Nephron progenitor cell (in vitro differentiated cells): Measurements from ENCODE around the gene PCSK2.

Experiments used
- DNase-seq: peaks from one replicate; pipeline ENCODE4 v3.0.0; 2021
- H3K27ac Mint-ChIP-seq: 2 replicates; pipeline ENCODE4 v1.8.0; 2021; ENCODE audit warnings: mild to moderate bottlenecking, moderate library complexity, mixed read lengths
- H3K27me3 Mint-ChIP-seq: 2 replicates; pipeline ENCODE4 v1.8.0; 2021; ENCODE audit warnings: mild to moderate bottlenecking, low read depth, mixed read lengths; ENCODE audit not compliant: poor library complexity
- H3K36me3 Mint-ChIP-seq: 2 replicates; pipeline ENCODE4 v1.8.0; 2021; ENCODE audit warnings: low read depth, mixed read lengths
- H3K4me1 Mint-ChIP-seq: 2 replicates; pipeline ENCODE4 v1.8.0; 2021; ENCODE audit warnings: mixed read lengths
- H3K4me3 Mint-ChIP-seq: 2 replicates; pipeline ENCODE4 v1.8.0; 2021; ENCODE audit warnings: mild to moderate bottlenecking, moderate library complexity, mixed read lengths
- H3K9me3 Mint-ChIP-seq: 2 replicates; pipeline ENCODE4 v1.8.0; 2021; ENCODE audit warnings: mild to moderate bottlenecking, moderate library complexity, mixed read lengths
- CTCF ChIP-seq: fragments of 200-600 bp; sonication (generic); IDR thresholded peaks from 2 replicates; pipeline ENCODE4 v1.5.0; 2021; ENCODE audit warnings: antibody characterized with exemption

PCSK2 gene

DNA sequence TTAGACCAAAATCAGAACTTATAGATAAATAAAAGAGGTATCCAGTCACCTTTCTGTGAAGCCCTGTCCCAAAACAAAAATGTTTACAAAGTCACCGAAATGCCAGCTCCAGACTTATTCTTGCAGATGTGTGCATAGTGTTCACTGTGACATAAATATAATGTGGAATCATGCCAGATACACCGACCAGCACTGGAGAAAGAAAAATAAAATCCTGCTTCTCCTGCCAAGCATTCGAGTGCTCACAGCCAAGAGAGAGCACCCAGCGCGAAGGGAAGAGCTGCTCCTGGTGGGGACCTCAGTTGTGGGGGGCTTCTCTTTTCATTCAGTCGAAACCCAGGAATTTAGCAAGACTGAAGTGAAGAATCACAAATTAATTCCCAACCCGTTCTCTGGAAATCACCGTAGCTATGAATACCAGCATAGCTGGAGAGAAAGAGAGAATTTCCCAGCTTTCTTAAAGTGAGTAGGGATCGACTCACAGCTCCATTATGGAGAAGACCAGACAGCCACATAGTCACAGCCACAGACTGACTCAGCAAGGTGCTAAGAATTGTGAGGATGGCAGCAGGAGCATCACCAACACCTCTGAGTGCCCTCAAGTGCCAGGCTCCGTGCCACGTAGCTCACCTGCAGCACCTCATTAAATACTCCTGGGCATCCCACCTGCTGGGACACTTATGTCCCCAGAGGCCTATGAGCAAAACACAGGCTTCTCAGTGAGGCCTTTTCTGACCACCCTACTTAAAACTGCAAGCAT, 271.2 kb downstream of the PCSK2 start:
- peaks cover 6% of the 10 kb centered on the region for H3K36me3 Mint-ChIP-seq
- H3K4me1 Mint-ChIP-seq, result no peaks in the 10 kb centered on the region
- peaks cover 3% of the 10 kb centered on the region for H3K27me3 Mint-ChIP-seq
- no peak for TF ChIP-seq CTCF
- H3K27ac Mint-ChIP-seq, result no peak overlapping the region
- no peak for DNase-seq
- H3K4me3 Mint-ChIP-seq, result no peak overlapping the region
- peaks cover 3% of the 10 kb centered on the region for H3K9me3 Mint-ChIP-seq

GRCh38 chr20:17498641-17499040, 271.8 kb downstream of the PCSK2 start:
- H3K27ac Mint-ChIP-seq, result no peak overlapping the region
- peaks cover 6% of the 10 kb centered on the region for H3K36me3 Mint-ChIP-seq
- no peak for TF ChIP-seq CTCF
- DNase-seq, result no peak
- H3K4me3 Mint-ChIP-seq, result no peak overlapping the region
- no peaks in the 10 kb centered on the region for H3K4me1 Mint-ChIP-seq
- peaks cover 3% of the 10 kb centered on the region for H3K27me3 Mint-ChIP-seq
- H3K9me3 Mint-ChIP-seq, result no peaks in the 10 kb centered on the region

DNA sequence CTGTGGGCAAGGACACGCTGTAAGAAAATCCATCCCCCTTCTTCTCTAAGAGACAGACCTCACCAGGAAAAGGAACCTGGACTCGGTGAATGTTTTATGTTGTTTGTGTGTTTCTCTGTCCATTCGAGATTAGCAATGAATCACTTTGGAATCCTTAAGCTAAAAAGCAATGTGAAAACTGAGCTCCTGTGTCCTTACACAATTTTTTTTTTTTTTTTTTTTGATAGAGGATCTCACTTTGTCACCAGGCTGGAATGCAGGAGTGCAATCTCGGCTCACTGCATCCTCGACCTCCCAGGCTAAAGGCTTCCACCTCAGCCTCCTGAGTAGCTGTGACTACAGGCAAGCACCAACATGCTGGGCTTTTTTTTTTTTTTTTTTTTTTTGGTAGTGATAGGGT, 272.2 kb downstream of the PCSK2 start:
- peaks cover 6% of the 10 kb centered on the region for H3K36me3 Mint-ChIP-seq
- no peaks in the 10 kb centered on the region for H3K9me3 Mint-ChIP-seq
- H3K27ac Mint-ChIP-seq, result no peak overlapping the region
- no peak for TF ChIP-seq CTCF
- H3K27me3 Mint-ChIP-seq, result peaks cover 3% of the 10 kb centered on the region
- no peak overlapping the region for H3K4me3 Mint-ChIP-seq
- no peak for DNase-seq
- H3K4me1 Mint-ChIP-seq, result peaks cover under 1% of the 10 kb centered on the region

- TF ChIP-seq CTCF, result no peak
- Mint-ChIP-seq H3K27me3 (peaks cover 3% of the 10 kb centered on the region), H3K36me3 (no peaks in the 10 kb centered on the region), H3K4me1 (peaks cover 13% of the 10 kb centered on the region), H3K27ac (no peak overlapping the region), H3K4me3 (no peak overlapping the region), H3K9me3 (no peaks in the 10 kb centered on the region)
- DNase-seq, result no peak
Observed at GRCh38 chr20:17500271-17500670, 273.4 kb downstream of the PCSK2 start.

- no peaks in the 10 kb centered on the region for H3K9me3 Mint-ChIP-seq
- no peak for DNase-seq
- H3K27ac Mint-ChIP-seq, result no peak overlapping the region
- no peak overlapping the region for H3K4me3 Mint-ChIP-seq
- H3K27me3 Mint-ChIP-seq, result peaks cover 8% of the 10 kb centered on the region
- H3K4me1 Mint-ChIP-seq, result peaks cover 14% of the 10 kb centered on the region
- TF ChIP-seq CTCF, result no peak
- H3K36me3 Mint-ChIP-seq, result no peaks in the 10 kb centered on the region
Observed at GRCh38 chr20:17500826-17501225, 274.0 kb downstream of the PCSK2 start.

DNA sequence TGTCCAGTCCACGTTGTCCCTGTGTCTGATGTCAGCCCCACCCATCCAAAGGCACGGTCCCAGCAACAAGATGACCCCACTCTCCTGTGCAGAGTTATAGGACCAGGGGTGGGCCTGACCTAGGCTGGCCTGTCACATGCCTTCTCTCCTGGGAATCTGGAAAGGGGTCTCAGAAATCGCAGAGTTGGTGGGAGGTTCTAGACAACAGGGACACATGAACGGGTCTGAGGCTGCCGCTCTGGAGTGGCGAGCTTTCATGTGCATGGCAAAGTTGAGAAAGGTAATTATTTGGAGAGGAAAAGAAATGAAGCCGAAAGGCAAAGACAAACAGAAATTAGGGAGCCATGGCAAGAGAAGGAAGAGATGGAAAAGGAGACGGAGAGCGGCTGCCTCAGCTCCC, 274.9 kb downstream of the PCSK2 start:
- no peak for DNase-seq
- peaks cover 14% of the 10 kb centered on the region for H3K4me1 Mint-ChIP-seq
- H3K27me3 Mint-ChIP-seq, result peaks cover 9% of the 10 kb centered on the region
- no peak overlapping the region for H3K27ac Mint-ChIP-seq
- no peak overlapping the region for H3K4me3 Mint-ChIP-seq
- H3K9me3 Mint-ChIP-seq, result no peaks in the 10 kb centered on the region
- TF ChIP-seq CTCF, result no peak
- H3K36me3 Mint-ChIP-seq, result no peaks in the 10 kb centered on the region
